Astrocyte of the hippocampus (primary cell): ENCODE results near the gene KDM4B.
"Not testable (repeated sequence)": the region's sequence is repeated elsewhere in the genome, so short reads cannot be mapped to it uniquely, and the experiment has no call there.

ENCODE experiments used
- DNase-seq: peaks from one replicate; pipeline ENCODE4 v3.0.0; 2011; ENCODE audit warnings: low read depth, low spot score

The KDM4B gene

GRCh38 chr19:4968462-4969291 is at the start of gene KDM4B:
Gene KDM4B, plus strand, starts transcription at chr19:4969113. Its CDS starts 63,778 bp downstream, at chr19:5032891.
- peak; percentile 100 for DNase-seq

- DNase-seq: no peak
Measured at GRCh38 chr19:4922530-4923275, 46.2 kb upstream of the KDM4B start.

- no peak for DNase-seq
Measured at GRCh38 chr19:4923276-4923747, 45.6 kb upstream of the KDM4B start.

GRCh38 chr19:4929186-4929585 is 39.7 kb upstream of the KDM4B start:
- DNase-seq: peak; percentile 77

GRCh38 chr19:4930664-4931063 is 38.2 kb upstream of the KDM4B start:
- peak; percentile 85 for DNase-seq

- no peak for DNase-seq
Measured at GRCh38 chr19:4932711-4933110, 36.2 kb upstream of the KDM4B start.

GRCh38 chr19:4933528-4933927 is 35.4 kb upstream of the KDM4B start:
- peak; percentile 69 for DNase-seq

GRCh38 chr19:4935444-4935843 is 33.5 kb upstream of the KDM4B start:
- no peak for DNase-seq

GRCh38 chr19:4937060-4937459 is 31.9 kb upstream of the KDM4B start:
- no peak for DNase-seq

GRCh38 chr19:4938461-4938860 is 30.5 kb upstream of the KDM4B start:
- DNase-seq: not testable (repeated sequence)

- no peak for DNase-seq
Measured at GRCh38 chr19:4939466-4939865, 29.4 kb upstream of the KDM4B start.

GRCh38 chr19:4941638-4942169 is 27.2 kb upstream of the KDM4B start:
- DNase-seq: not testable (repeated sequence)

GRCh38 chr19:4950650-4951049 is 18.3 kb upstream of the KDM4B start:
- not testable (repeated sequence) for DNase-seq

- DNase-seq: no peak
Measured at GRCh38 chr19:4951656-4952055, 17.3 kb upstream of the KDM4B start.

- no peak for DNase-seq
Measured at GRCh38 chr19:4952945-4953344, 16.0 kb upstream of the KDM4B start.

GRCh38 chr19:4954320-4955149 is 14.4 kb upstream of the KDM4B start:
- DNase-seq: not testable (repeated sequence)

- no peak for DNase-seq
Measured at GRCh38 chr19:4955274-4955673, 13.6 kb upstream of the KDM4B start.

- no peak for DNase-seq
Measured at GRCh38 chr19:4957981-4958380, 10.9 kb upstream of the KDM4B start.

GRCh38 chr19:4962085-4962619 is 6.8 kb upstream of the KDM4B start:
- no peak for DNase-seq

- DNase-seq: no peak
Measured at GRCh38 chr19:4965061-4965460, 3.9 kb upstream of the KDM4B start.

GRCh38 chr19:4966591-4966990 is 2.3 kb upstream of the KDM4B start:
- no peak for DNase-seq
